ENCODE measurements around the gene ZNHIT6. TPM values are rescaled to one million over a fixed set of nuclear protein-coding genes. Genes with fewer than 3 reads are reported as not detected.

The ZNHIT6 gene
- total and polyA plus RNA-seq, 10 of the 15 experiments (the other 5 are each of a cell fraction or from before 2014, with no cell fraction given): 12.8 to 32.0 (median 18.8) TPM

- in situ Hi-C loops (cut with MboI): loop anchor here (10.0 kb wide), 1 partner anchor 385 kb away; no protein-coding TSS in a partner anchor
- 98% methylated on average over 4 of the region's 4 CpGs for WGBS (ENCODE audit: insufficient coverage, insufficient replicate concordance, low lambda C conversion rate, missing lambda C conversion rate)
These were observed 18.3 kb downstream of the ZNHIT6 start for GRCh38 chr1:85689775-85690404.

More at GRCh38 chr1:85689775-85690404, 18.3 kb downstream of the ZNHIT6 start:
- no peaks in the 10 kb centered on the region for H3K4me1 ChIP-seq (ENCODE audit: control insufficient read depth, insufficient read depth, low read length)
- H3K27ac ChIP-seq (ENCODE audit: control insufficient read depth, insufficient read depth): no peak overlapping the region
- ChIA-PET CTCF (no interaction called here), POLR2A (no interaction called here), SMC1A (ENCODE audit: uncharacterized antibody, unreplicated experiment) (no interaction called here), RAD21 (ENCODE audit: unreplicated experiment) (no interaction called here)
- TF ChIP-seq RFX5 (IDR thresholded peaks at IDR 0.05; ENCODE audit: low read depth, low read length) (no peak), BACH1 (IDR thresholded peaks at IDR 0.05; ENCODE audit: borderline replicate concordance) (no peak), CTCF (IDR thresholded peaks at IDR 0.05 in 2 of 3, conservative IDR thresholded peaks at IDR 0.05 in 1 of 3; ENCODE audit: control insufficient read depth in 2 of 3, extremely low read depth in 1 of 3, insufficient read depth in 1 of 3, low read depth in 3 of 3, low read length in 3 of 3) (no peak), SRF (IDR thresholded peaks at IDR 0.05; ENCODE audit: low read depth in 2 of 2, low read length in 2 of 2) (no peak), EGR1 (IDR thresholded peaks at IDR 0.05; ENCODE audit: borderline replicate concordance in 1 of 2, low read depth in 2 of 2, low read length in 2 of 2) (no peak), STAT1 (conservative IDR thresholded peaks at IDR 0.05) (no peak), HSF1 (IDR thresholded peaks at IDR 0.05; ENCODE audit: low read depth, low read length) (no peak), ZBTB11 (CRISPR knock-in tag; IDR thresholded peaks at IDR 0.05) (no peak), TCF3 (IDR thresholded peaks at IDR 0.05; ENCODE audit: borderline replicate concordance, insufficient read depth, low read depth, low read length) (no peak), RCOR1 (conservative IDR thresholded peaks at IDR 0.05; ENCODE audit: low read depth, low read length) (no peak), BHLHE40 (IDR thresholded peaks at IDR 0.05; ENCODE audit: borderline replicate concordance in 1 of 2, low read depth in 2 of 2, low read length in 1 of 2) (no peak), E2F8 (IDR thresholded peaks at IDR 0.05; ENCODE audit: low read depth, partially characterized antibody) (no peak)
- H3K9ac ChIP-seq (ENCODE audit: control insufficient read depth, insufficient read depth, low read length): no peak overlapping the region
- FAIRE-seq (no peak), DNase-seq (ENCODE audit: low read depth, low spot score) (no peak), ATAC-seq (no peak)
- intact Hi-C loops (cut with micrococcal nuclease; ENCODE audit: unreplicated experiment): loop anchor here (10.0 kb wide), 1 partner anchor 385 kb away; no protein-coding TSS in a partner anchor
- no peaks in the 10 kb centered on the region for H4K20me1 ChIP-seq (ENCODE audit: control insufficient read depth, insufficient read depth)
- H3K4me2 ChIP-seq (ENCODE audit: control insufficient read depth, insufficient read depth): no peak overlapping the region
- no peak overlapping the region for H3K4me3 ChIP-seq
- H3K79me2 ChIP-seq (ENCODE audit: control insufficient read depth, insufficient read depth, low read length): no peaks in the 10 kb centered on the region; the same call in none of the 2 replicates
- H3K9me3 ChIP-seq (replicated peaks; ENCODE audit: control insufficient read depth, insufficient read depth, low read length): no peaks in the 10 kb centered on the region
- peaks cover 0 to 8% of the 10 kb centered on the region in 2 experiments; a peak in 2 of 4 replicates for H3K36me3 ChIP-seq (ENCODE audit: control insufficient read depth in 2 of 2, insufficient read depth in 2 of 2, low read length in 1 of 2)
- no peaks in the 10 kb centered on the region for H3K27me3 ChIP-seq (replicated peaks in 1 of 2; ENCODE audit: control insufficient read depth in 2 of 2, insufficient read depth in 2 of 2, low read length in 1 of 2)
- BruUV-seq (replicated peaks): no TSS peak
- H2AFZ ChIP-seq (ENCODE audit: control insufficient read depth, low read depth, low read length): no peak overlapping the region

Data from GM12878 (cell line).